Pancreas (tissue), 10 donors: Measurements from ENCODE around the gene NBPF3. TPM values are rescaled to one million over a fixed set of nuclear protein-coding genes. Genes with fewer than 3 reads are reported as not detected.
"Not testable (repeated sequence)": the region's sequence is repeated elsewhere in the genome, so short reads cannot be mapped to it uniquely, and the experiment has no call there.

ENCODE experiments used
- ATAC-seq, 4 donors: fragments of 200-7000 bp; cut with Tn5 transposase; one replicate each; pipeline versions ENCODE4 v1.8.0 to v1.9.1; 2020; ENCODE audit warnings: mild to moderate bottlenecking in 4 of 4, moderate library complexity in 4 of 4
- DNase-seq, 6 donors: peaks; one replicate each; pipeline ENCODE4 v3.0.0-alpha.2; 2020
- FAIRE-seq: peaks from 2 replicates; lab custom pipeline; 2012; peaks lifted over from hg19 to GRCh38; lab: Jason Lieb, UNC
- H3K27ac ChIP-seq, 4 donors: fragments of 200-600 bp; sonication (generic); 1 replicate in 3 of 4; 2 replicates in 1 of 4; pipeline versions ENCODE4 v1.5.0 to v1.8.0; 2020
- H3K27me3 ChIP-seq, 4 donors: fragments of 200-600 bp; one replicate each; pipeline ENCODE4 v1.8.0; 2021
- H3K36me3 ChIP-seq, 3 donors: fragments of 200-600 bp; sonication (generic) in 1 of 3; one replicate each; pipeline versions ENCODE4 v1.5.0 to v1.8.0; 2020 to 2021
- H3K4me1 ChIP-seq, 3 donors: fragments of 200-600 bp; one replicate each; pipeline ENCODE4 v1.8.0; 2021
- H3K4me3 ChIP-seq, 4 donors: fragments of 200-600 bp; sonication (generic) in 2 of 4; one replicate each; pipeline versions ENCODE4 v1.5.0 to v1.8.0; 2020 to 2021
- H3K9me3 ChIP-seq, 4 donors: fragments of 200-600 bp; one replicate each; pipeline ENCODE4 v1.8.0; 2021
- CTCF ChIP-seq, 4 donors: fragments of 200-600 bp; sonication (generic) in 3 of 4; IDR thresholded peaks; one replicate each; pipeline versions ENCODE4 v1.5.0 to v1.8.0; 2021; ENCODE audit warnings: antibody characterized with exemption in 4 of 4
- WGBS, 2 donors: extraction: QIAGEN DNeasy Blood & Tissue Kit; methylation state at CpG; one replicate each; pipeline ENCODE4 v1.1.7; 2013; 5-methylcytosine and 5-hydroxymethylcytosine counted together
- intact Hi-C, 3 donors: fragments of 100-400 bp; cut with DNase I; formaldehyde crosslinking; loops; one replicate each; pipeline versions ENCODE4 v1.11.1 to v1.14.2; 2022
- polyA plus RNA-seq, 2 donors: library from polyadenylated mRNA; stranded (reverse); fragments of 200-250 nt; gene quantifications; one replicate each; pipeline ENCODE4 v1.2.3, GENCODE V29; 2013
- total RNA-seq, 6 donors: library from RNA; stranded (reverse); fragmentation: NEBNext Ultra II Directional in 4 of 6; extraction: Animal tissue kit (Norgen Biotek cat#: 25700) in 4 of 6; gene quantifications; one replicate each; pipeline versions ENCODE4 v1.2.1 to v1.2.4, GENCODE V29; 2021 to 2023
- donor health status: healthy with polysubstance abuse.
- donor health status: DM: no; HTN: no; CAD: no; lungs with moderate emphysema.
- donor health status: DM: no; HTN: no; CAD: no.
- donor health status: control.
- donor health status: control.
- donor health status: Bipolar disorder and iron deficiency.
- donor health status: DM: yes; HTN: yes; CAD: no.
- donor health status: DM: no; HTN: no; CAD: no.
- donor health status: DM: no; HTN: no; CAD: no.
- donor health status: DM: yes; HTN: yes; CAD: no.

NBPF3 gene
- total and polyA plus RNA-seq, 8 donors, result 1.1 to 8.6 (median 3.5) TPM

GRCh38 chr1:21437341-21437640, 2.6 kb upstream of the NBPF3 start:
- intact Hi-C loops, result no loop called here
- Histone ChIP-seq H3K27ac (no peak overlapping the region), H3K4me1 (no peaks in the 10 kb centered on the region), H3K4me3 (peak overlapping the region in 1 of 4 donors; percentile 37), H3K9me3 (no peaks in the 10 kb centered on the region), H3K36me3 (no peaks in the 10 kb centered on the region), H3K27me3 (no peaks in the 10 kb centered on the region)
- 70 to 73% methylated on average over 15 of the region's 15 CpGs for WGBS, 2 donors
- no peak for TF ChIP-seq CTCF (IDR thresholded peaks at IDR 0.05)
- ATAC-seq (no peak), FAIRE-seq (no peak), DNase-seq (no peak)

GRCh38 chr1:21438646-21439312, 1.2 kb upstream of the NBPF3 start:
- 78 to 83% methylated on average over 12 of the region's 12 CpGs for WGBS, 2 donors
- not testable (repeated sequence) for FAIRE-seq

GRCh38 chr1:21439345-21439720, 604 bp upstream of the NBPF3 start:
- Histone ChIP-seq H3K27me3 (no peaks in the 10 kb centered on the region), H3K36me3 (no peaks in the 10 kb centered on the region), H3K9me3 (no peaks in the 10 kb centered on the region), H3K4me3 (peak overlapping the region; percentile 46 to 83 (median 67)), H3K27ac (peak overlapping the region; percentile 35 to 80 (median 47)), H3K4me1 (no peaks in the 10 kb centered on the region)
- intact Hi-C loops, result no loop called here
- DNase-seq (no peak), FAIRE-seq (no peak), ATAC-seq (no peak)
- 28 to 29% methylated on average over 7 of the region's 7 CpGs for WGBS, 2 donors
- TF ChIP-seq CTCF (IDR thresholded peaks at IDR 0.05), result no peak

More at GRCh38 chr1:21438646-21439312, 1.2 kb upstream of the NBPF3 start:
- H3K27ac ChIP-seq, ATAC-seq, DNase-seq, H3K9me3 ChIP-seq, H3K36me3 ChIP-seq, H3K27me3 ChIP-seq, intact Hi-C loops, H3K4me3 ChIP-seq, H3K4me1 ChIP-seq: not testable (repeated sequence)

- H3K4me1 ChIP-seq, intact Hi-C loops, H3K27me3 ChIP-seq, H3K9me3 ChIP-seq, H3K27ac ChIP-seq, H3K36me3 ChIP-seq, FAIRE-seq: not testable (repeated sequence)
- WGBS, 2 donors, result 10 to 13% methylated on average over 21 of the region's 21 CpGs
- peak overlapping the region; percentile 46 to 83 (median 67) for H3K4me3 ChIP-seq
- DNase-seq, result peak in 1 of 6 donors; percentile 62
- peak in 1 of 4 donors; percentile 8 for ATAC-seq
These were observed 741 bp downstream of the NBPF3 start for GRCh38 chr1:21440630-21441125.

GRCh38 chr1:21446647-21447046, 6.7 kb downstream of the NBPF3 start:
- ATAC-seq, H3K9me3 ChIP-seq, DNase-seq, intact Hi-C loops, FAIRE-seq, H3K4me1 ChIP-seq, H3K27ac ChIP-seq, H3K36me3 ChIP-seq, H3K4me3 ChIP-seq, H3K27me3 ChIP-seq: not testable (repeated sequence)
- WGBS, 2 donors, result 84 to 91% methylated on average over 2 of the region's 2 CpGs

GRCh38 chr1:21447311-21447710, 7.4 kb downstream of the NBPF3 start:
- FAIRE-seq (no peak), ATAC-seq (no peak), DNase-seq (no peak)
- Histone ChIP-seq H3K27ac (no peak overlapping the region), H3K27me3 (no peaks in the 10 kb centered on the region), H3K4me3 (no peak overlapping the region), H3K36me3 (no peaks in the 10 kb centered on the region), H3K9me3 (no peaks in the 10 kb centered on the region), H3K4me1 (no peaks in the 10 kb centered on the region)
- 94 to 95% methylated on average over 5 of the region's 5 CpGs for WGBS, 2 donors
- intact Hi-C loops, result no loop called here
- TF ChIP-seq CTCF (IDR thresholded peaks at IDR 0.05), result no peak
